HepG2 (cell line): ENCODE measurements around the gene TNIP1. TPM values are rescaled to one million over a fixed set of nuclear protein-coding genes. Genes with fewer than 3 reads are reported as not detected.

Experiments
- ATF3 ChIP-seq: sonication (generic); formaldehyde crosslinking; IDR thresholded peaks from 2 replicates; pipeline ENCODE4 v1.4.0; 2020; ENCODE audit warnings: missing genetic modification reagents
- GATAD2A ChIP-seq: IDR thresholded peaks from 2 replicates; pipeline ENCODE4 v1.6.1; 2016
- HMGXB3 ChIP-seq: sonication (generic); formaldehyde crosslinking; IDR thresholded peaks from 2 replicates; pipeline ENCODE4 v1.4.0; 2020; ENCODE audit warnings: missing genetic modification reagents, borderline replicate concordance
- IRF1 ChIP-seq: sonication (generic); formaldehyde crosslinking; IDR thresholded peaks from 2 replicates; pipeline ENCODE4 v1.4.0; 2020; ENCODE audit warnings: low read depth, mild to moderate bottlenecking, missing genetic modification reagents
- NCOA2 ChIP-seq: sonication (generic); formaldehyde crosslinking; IDR thresholded peaks from 2 replicates; pipeline ENCODE4 v1.8.0; 2022; ENCODE audit warnings: inconsistent platforms
- NFIC ChIP-seq: IDR thresholded peaks from 2 replicates; pipeline ENCODE4 v1.6.1; 2012; ENCODE audit warnings: mild to moderate bottlenecking, low read length, inconsistent platforms
- REST ChIP-seq, 2 experiments: IDR thresholded peaks; 2 replicates each; pipeline ENCODE4 v1.6.1; 2011 to 2012; ENCODE audit warnings: low read length in 2 of 2, borderline replicate concordance in 1 of 2, low read depth in 1 of 2, mild to moderate bottlenecking in 1 of 2, moderate library complexity in 1 of 2
- RXRA ChIP-seq: sonication (generic); formaldehyde crosslinking; IDR thresholded peaks from 2 replicates; pipeline ENCODE4 v1.5.1; 2020; ENCODE audit warnings: missing genetic modification reagents
- TP53 ChIP-seq: sonication (generic); formaldehyde crosslinking; conservative IDR thresholded peaks from 2 replicates; pipeline ENCODE4 v1.4.0; 2020; ENCODE audit warnings: missing genetic modification reagents
- ZBTB39 ChIP-seq: sonication (generic); formaldehyde crosslinking; IDR thresholded peaks from 2 replicates; pipeline ENCODE4 v1.5.0; 2020; ENCODE audit warnings: missing genetic modification reagents
- ZNF263 ChIP-seq: sonication (generic); formaldehyde crosslinking; IDR thresholded peaks from 2 replicates; pipeline ENCODE4 v1.4.0; 2020; ENCODE audit warnings: missing genetic modification reagents
- ZNF597 ChIP-seq: sonication (generic); formaldehyde crosslinking; IDR thresholded peaks from 2 replicates; pipeline ENCODE4 v1.5.0; 2020; ENCODE audit warnings: missing genetic modification reagents
- polyA plus RNA-seq, 8 experiments: library from polyadenylated mRNA; depleted of rRNA in 3 of 8; stranded (reverse) in 7 of 8; unstranded in 1 of 8; fragments of >200 nt; fragmentation: Illumina TruSeq in 4 of 8; extraction: Trizol in 4 of 8; gene quantifications; 2 replicates each; pipeline versions ENCODE4 v1.2.1 to v1.2.3, GENCODE V29; 2011 to 2016; ENCODE audit warnings: low read depth in 4 of 8, missing spikeins in 1 of 8, mixed read lengths in 1 of 8; ENCODE audit not compliant: insufficient read depth in 1 of 8
- total RNA-seq, 5 experiments: library from RNA; depleted of rRNA; stranded (reverse); fragments of >200 nt; fragmentation: Illumina TruSeq; extraction: Trizol; gene quantifications; 2 replicates each; pipeline ENCODE4 v1.2.3, GENCODE V29; 2016; ENCODE audit warnings: low read depth in 1 of 5

Gene TNIP1
- total and polyA plus RNA-seq, 2 of the 13 experiments (the other 11 are each of a cell fraction or from before 2014, with no cell fraction given): 26.2 to 45.9 TPM

- TF ChIP-seq ZNF597 (CRISPR knock-in tag): no peak
- TF ChIP-seq HMGXB3 (CRISPR knock-in tag): peak; percentile 54; the same call in 1 of the 2 replicates
- 0 out of 2 replicates have a peak, but pooled peaks have one; percentile 40 for TF ChIP-seq ZNF263
- TF ChIP-seq NFIC: peak; percentile 80
- peak; percentile 65; the same call in 1 of the 2 replicates for TF ChIP-seq RXRA
- TF ChIP-seq IRF1 (CRISPR knock-in tag): no peak
- no peak for TF ChIP-seq ZBTB39 (CRISPR knock-in tag)
- 0 out of 2 replicates have a peak, but pooled peaks have one; percentile 20 for TF ChIP-seq GATAD2A
- 0 out of 2 replicates have a peak, but pooled peaks have one; percentile 29 for TF ChIP-seq ATF3 (CRISPR knock-in tag)
- TF ChIP-seq REST (IDR thresholded peaks at IDR 0.05; ENCODE audit: borderline replicate concordance in 1 of 2, low read depth in 1 of 2, low read length in 2 of 2): peak in 1 of 2 experiments; percentile 6; a peak in 1 of 4 replicates
- 0 out of 2 replicates have a peak, but pooled peaks have one; percentile 12 for TF ChIP-seq TP53 (CRISPR knock-in tag)
- no peak for TF ChIP-seq NCOA2 (CRISPR knock-in tag)
Observed at GRCh38 chr5:151080613-151081430, at the start of gene TNIP1 (continued).
